Activated T-helper 9 cell treated with anti-CD3 and anti-CD28 coated beads, Interleukin-2, amount 50 U/mL, for 16 hours (primary cell): ENCODE measurements around the gene EPHA10.

Experiments
- DNase-seq: peaks from one replicate; pipeline ENCODE4 v3.0.0-alpha.2; 2020; ENCODE audit warnings: low read depth

Gene EPHA10

DNA sequence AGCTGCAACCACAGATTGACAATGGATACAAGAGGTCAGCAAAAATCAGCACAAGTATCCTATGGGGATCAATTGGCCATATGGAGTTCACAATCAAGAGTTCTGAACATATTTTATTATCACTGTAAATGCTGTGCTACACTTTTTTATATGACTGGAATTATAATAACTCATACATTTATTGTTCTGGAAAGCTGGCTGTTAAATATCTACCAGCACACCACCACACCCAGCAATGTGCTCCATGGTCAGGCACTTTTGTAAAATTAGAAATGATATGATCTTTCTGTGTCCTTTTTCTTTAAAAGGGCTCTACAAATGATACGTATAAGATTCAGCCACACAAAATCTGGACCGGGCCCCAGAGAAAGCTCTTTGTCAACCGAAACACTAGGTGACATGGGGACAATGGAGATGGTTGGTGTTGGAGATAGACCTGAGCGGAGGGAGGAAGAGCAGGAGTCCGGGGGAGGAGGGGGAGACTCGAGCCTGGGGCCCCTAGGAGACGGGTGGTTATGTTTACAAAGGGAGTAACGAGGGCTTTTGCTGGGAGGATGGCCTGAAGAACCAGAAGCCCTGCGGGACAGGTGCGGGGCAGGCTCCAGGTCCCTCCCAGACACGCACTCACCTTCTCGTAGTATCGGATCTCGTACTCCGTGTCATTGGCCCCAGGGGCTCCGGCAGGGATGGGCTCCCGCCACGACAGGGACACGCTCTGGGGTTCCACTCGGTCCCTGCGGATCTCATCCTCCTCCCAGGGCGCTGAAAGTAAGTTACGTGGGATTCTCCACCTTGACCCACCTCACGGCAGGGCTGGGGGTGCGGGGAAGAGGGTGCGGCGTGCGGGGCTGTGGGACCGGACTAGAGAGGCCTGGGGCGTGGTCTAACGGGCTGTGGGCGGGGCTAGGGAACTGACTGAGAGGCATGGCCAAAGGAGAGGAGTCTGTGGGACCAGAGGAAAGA lies 30.0 kb downstream of the EPHA10 start:
- DNase-seq, result no peak

DNA sequence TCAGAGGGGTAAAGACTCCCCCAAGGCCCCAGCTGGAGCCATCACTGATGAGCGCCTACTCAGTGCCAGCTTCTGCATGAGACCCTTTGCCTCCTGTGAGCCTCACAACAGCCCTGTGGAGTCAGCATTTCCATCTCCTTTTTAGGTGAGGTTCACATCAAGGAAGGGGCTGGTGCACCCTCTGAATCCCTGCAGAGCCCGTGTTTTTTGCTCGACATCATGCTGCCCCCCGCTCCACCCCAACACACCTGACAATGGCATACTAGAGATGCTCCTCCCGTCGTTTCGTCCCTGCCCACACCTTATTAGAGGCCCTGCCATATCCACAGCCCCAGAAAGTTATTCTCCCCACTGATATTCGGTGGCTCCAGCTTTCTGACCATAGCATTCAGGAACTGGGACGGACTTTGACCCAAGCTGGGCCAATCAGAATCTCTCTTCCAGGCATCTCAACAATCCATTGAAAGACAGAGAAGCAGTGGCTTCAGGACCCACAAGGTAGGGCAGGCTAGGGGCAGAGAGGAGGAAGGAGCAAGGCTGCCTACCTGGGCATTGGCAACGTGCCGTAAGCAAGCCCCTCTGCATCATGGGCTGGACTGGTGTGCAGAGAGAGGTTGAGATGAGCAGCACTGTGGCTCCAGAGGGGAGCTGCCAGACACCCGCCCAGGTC lies 32.7 kb downstream of the EPHA10 start:
- DNase-seq, result no peak

DNA sequence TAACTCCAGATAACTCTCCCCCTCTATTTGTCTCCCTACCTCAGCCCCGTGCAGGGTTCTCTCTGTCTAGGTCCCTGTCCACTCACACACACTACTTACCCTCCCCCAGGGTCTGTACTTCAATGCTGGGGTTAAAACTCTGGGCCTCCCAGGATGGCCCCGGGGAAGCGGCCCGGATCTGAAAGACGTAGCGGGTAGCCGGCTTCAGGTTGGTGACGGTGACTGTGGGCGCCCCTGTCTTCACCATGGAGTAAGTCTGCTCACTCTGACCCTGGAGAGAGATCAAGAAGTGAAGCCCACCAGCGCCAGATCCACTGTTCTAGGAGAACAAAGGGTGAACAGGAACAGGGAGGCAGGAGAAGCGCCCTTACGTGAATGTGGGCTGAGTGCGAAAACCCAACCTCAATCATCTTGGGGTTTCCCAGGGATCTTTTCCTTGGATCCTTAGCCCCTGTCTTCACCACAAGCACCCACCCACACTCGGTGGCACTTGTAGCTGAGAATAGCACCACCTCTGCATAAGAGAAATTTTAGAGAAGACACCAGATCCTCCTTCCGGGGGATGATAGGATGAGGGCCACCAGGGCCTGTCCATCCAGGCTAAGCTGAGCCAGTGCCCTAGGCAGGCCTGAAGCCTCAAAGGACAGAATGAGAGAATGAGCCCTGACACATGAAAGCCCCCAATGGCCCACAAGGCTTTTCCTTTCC lies 33.5 kb downstream of the EPHA10 start:
- no peak for DNase-seq

DNA sequence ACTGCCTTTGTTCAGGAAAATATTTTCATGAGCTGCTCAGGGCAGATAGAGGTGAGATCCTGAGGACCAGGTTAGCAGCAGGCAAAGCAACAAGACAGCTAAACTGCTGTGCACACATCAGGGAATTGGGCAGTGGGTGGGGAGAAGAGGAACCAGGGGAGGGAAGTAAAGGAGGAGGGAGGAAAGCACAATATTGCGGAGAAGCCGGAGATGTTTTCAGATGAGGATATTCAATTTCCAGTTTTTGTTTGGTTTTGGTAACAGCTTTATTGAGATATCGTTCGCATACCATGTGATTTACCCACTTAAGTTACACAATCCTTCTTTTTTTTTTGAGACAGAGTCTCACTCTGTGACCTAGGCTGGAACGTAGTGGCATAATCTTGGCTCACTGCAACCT lies 34.5 kb downstream of the EPHA10 start:
- no peak for DNase-seq

DNA sequence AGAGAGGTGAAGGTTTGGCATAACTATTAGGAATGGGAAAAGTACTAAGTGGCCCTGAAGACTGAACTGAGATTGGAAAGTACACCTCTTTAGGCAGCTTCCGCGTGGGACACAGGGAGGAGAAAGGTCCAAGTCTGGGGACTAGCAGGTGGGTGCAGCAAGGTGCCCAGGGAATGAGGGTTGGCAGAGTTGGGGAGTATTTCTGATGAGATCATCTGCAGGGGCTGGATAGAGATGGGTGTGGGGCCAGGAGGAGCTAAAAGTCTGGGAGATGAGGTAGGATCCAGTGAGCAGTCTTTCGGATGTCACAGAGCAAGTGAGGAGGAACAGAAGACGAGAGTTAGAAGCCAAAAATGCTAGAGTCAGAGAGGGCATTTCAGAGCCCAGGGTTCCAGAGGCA lies 36.5 kb downstream of the EPHA10 start:
- DNase-seq, result no peak

DNA sequence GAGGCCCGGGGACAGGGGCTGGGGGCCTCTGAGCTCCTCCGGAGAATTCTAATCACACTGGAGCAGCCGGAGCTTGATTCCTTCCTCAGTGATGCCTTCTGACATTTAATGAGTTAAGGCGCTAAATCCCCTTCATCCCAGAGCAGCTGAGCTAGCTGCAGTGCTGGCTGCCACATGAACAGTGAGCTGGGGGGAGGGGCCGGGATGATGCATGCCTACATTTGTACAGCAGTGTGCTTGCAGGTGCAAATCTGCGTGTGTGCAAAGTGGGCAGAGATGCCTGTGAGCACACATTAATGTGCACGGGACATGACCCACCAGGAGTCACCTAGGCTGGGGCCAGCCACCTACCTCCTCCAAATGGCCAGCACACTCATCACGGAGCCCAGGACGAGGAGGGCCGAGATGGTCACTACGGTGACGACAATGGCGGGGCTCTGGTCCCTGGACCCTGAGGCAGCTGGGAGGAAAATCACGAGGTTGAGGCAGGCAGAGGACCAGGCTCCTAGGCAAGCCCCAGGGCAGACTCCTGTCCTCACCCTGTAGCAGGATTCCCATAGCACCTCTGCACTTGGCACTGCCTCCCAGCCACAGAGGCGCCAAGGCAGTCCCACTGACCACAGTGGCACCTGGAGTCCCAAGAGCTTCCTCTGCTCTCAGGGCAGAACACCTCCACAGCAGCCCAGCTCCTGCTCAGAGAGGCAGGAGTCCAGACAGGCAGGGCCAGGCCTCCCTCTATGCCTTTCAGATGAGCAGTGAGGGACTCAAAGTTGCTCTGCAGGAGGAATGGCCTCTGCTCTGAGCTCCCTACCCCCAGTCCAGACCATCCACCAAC lies 38.0 kb downstream of the EPHA10 start:
- no peak for DNase-seq

DNA sequence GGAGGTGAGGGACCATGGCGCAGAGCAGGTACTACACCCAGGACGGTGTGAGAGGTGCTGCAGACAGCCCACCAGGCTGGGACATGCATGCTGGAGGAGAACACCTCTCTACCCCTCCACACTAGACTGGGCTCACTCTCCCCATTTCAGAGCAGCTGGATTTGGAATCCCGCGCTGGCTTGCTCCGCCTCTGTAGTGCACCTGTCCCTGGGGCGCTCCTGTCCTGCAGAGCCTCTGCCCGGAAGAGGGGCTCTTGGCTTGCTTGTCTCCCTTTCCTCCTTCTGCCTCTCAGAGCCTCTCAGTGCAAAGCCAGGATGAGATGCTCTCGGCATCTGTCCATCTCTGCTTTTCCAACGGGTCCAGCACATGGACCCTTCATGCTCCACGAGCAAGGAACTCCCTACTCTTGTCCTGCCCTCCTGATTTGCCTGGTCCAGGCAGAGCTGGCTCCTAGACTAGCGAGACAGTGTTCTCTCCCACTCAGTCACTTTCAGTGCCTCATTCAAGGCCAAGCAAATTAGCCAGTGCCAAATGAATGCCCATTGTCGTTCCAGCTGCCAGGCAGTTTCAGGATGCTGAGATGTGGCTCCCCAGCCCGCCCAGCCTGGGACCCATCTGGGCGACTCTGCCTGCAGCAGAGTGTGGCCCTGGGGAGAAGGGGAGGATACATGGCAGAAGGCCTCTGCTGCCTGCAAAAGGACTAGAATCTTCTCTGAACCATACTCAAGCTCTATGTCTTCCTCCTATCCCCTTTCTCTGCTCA lies 38.9 kb downstream of the EPHA10 start:
- no peak for DNase-seq

DNA sequence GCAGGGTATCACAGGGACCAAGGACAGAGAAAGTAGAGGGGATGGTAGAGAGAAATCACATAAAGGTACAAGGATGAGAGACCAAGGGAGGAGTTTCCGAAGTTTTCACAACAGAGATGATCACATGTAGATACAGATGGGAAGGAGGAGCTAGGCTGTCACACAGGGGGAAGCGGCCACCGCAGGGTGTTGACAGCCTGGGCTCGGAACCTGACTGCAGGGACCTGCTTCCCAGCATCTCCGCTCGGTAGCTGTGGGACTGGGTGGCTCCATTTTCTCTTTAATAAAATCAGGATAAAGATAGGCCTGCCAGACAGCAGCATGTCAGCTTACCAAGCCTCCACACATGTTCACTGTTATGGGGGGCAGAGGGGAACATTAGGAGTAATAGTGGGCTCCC lies 40.3 kb downstream of the EPHA10 start:
- no peak for DNase-seq

DNA sequence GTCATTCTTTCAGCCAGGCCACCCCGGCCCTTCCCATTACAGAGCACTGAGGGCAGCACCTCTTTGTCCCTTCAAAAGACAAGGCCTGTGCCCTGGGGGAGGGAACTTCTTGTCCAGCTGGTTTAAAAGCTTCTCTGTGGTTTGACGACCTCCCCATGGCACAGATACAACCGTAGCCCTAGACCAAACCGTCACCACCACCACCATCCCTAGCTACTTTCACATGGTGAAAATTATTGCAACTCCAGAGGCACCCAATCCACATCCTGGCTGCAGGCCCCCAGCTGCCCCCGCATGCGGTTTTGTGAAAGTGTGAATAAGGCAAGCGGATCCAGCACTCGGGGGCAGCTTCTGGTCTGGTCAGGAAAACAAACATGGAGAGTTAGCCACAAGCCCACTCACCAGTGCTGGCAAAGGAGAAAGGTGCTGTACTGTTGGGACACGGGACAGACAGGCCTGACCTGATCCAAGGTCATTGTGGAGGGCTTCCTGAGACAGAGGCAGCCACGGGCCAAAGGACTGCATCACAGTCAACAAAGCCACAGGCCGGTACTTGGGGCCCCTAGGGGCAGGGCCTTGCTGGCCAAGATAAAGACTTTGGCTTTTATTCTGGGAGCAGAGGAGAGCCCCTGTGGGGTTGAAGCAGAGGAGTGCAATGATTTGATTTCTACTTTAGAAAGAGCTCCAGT lies 41.4 kb downstream of the EPHA10 start:
- DNase-seq, result no peak

DNA sequence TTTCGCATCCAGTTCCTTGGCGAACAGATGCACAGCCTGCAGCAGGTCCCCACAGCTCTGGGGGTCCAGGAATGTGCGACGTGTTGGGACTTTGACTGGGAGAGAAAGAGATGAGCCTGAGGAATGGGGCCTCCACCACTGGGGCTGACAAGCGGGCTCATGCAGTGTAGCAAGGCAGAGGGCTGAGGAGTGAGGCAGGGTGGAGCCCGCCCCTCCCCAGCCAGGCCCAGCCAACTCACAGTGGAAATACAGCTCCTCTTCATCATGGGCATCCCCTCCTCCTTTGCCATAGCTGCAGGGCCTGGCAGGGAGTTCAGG lies 41.9 kb downstream of the EPHA10 start:
- no peak for DNase-seq

DNA sequence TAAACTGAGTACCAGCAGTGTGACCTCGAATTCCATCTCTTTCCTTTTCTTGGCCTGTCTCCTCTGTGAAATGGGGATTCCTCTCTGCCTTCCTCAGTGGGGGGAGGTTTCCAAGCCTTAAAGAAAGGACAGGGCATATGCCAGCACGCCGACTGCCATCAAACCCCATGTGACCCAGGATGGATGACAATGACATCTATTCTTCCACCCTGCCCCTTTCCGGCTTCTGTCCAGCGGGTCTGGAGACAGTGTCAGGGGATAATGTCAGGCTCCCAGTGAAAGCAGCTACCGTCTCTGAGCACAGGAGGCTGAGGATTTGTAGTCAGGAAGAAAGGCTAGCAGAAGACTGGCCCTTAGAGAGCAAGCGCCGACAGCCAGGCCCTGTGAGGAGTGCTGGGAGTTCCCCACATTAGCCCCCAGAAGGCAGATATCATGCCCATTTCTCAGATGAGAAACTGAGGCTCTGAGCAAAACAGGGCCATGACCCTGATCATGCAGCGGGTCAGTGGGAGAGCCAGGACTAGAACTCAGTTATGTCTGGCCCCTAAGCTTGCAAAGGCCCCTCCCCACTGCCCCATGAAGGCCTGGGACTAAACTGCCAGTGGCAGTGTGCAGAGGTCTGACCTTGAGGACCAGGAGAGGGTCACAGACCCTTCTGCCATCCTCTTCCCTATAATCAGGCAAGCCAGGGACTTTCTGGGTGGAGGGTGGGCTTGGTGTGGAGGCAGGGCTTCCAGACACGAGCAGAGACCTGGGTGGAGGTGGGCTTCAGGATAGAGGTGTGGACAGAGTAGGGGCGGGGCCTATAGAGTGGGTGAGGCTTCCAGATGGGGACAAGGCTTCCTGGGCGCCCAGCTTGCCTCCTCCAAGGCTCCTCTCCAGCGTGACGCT lies 42.5 kb downstream of the EPHA10 start:
- no peak for DNase-seq

DNA sequence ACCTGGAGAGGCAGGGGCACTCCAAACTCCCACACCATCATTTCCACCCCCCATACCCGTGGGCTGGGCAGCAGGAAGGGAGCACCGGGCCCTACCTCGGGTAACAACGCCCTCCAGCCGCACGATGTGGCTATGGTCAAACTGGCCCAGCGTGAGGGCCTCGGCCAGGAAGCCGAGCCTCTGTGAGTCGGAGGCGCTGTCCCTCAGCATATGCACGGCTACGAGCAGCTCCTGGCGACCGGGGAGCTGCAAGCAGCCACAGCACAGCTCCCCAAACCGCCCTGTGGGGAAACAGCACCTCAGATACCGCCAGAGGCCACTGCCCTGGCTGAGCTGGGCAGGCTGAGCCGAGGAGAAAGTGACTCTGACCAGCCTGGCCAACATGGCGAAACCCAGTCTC lies 43.4 kb downstream of the EPHA10 start:
- no peak for DNase-seq

DNA sequence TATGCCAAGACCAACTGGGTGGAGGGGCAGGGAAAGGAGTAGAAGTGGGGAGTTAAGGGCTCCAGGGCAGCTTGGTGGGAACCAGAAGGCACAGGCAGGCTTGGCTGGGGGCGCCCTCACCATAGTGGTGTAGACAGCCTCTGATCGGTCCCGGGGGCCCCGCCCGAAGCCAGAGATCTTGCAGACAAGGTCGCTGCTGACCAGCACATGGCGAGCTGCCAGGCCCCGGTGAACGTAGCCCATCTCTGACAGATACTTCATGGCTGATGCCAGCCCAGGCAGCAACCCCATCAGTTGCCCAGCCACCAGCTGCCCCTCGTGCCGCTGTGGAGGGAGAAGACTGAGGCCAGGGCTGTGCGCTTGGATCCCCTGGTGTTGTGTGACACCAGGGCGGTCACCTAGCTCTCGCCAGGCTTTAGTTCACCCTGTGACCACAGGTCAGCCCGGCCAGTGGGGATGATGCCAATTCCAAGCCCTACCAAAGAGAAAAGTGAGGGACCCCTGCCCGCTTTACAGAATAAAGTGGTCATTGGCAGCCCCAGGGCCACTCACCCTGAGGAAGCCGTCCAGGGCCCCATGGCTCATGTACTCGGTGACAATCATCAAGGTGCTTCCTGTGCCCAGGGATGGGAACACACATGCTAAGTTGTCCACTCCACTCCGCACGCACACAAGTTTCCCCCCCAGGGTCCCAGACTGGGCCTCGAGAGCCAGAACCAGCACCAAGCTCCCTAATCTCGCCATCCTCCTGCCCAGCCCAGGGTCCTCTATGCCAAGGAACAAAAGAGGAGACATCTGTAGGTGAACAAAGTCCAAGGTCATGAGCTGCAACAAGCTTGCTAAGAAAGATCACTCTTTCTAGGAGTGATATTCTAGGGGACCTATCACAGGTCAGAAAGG lies 44.4 kb downstream of the EPHA10 start:
- no peak for DNase-seq

DNA sequence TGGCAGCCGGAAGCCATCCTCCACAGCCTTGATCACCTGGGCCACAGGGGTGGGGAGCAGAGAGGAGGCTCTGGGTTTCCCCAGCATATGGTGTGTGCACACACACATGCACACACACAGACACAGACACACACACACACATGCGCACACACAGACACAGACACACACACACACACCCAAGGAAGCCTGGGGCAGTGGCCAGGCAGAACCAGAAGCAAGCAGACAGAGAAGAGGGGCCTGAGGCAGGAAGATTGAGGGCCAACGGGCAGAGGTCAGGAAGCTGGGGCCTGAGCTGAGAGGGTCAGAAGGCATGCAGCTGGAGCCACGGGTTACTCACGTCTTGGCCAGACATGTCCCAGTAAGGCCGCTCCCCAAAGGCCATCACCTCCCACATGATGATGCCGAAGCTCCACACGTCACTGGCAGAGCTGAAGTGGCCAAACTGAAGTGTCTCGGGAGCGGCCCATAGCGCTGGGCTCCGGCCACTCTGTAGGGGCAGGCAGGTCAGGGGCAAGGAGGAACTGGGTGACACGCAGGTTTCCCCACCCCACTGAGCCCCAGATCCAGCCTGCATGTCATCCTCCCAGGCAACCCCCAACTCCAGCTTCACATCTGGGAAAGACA lies 45.2 kb downstream of the EPHA10 start:
- no peak for DNase-seq

DNA sequence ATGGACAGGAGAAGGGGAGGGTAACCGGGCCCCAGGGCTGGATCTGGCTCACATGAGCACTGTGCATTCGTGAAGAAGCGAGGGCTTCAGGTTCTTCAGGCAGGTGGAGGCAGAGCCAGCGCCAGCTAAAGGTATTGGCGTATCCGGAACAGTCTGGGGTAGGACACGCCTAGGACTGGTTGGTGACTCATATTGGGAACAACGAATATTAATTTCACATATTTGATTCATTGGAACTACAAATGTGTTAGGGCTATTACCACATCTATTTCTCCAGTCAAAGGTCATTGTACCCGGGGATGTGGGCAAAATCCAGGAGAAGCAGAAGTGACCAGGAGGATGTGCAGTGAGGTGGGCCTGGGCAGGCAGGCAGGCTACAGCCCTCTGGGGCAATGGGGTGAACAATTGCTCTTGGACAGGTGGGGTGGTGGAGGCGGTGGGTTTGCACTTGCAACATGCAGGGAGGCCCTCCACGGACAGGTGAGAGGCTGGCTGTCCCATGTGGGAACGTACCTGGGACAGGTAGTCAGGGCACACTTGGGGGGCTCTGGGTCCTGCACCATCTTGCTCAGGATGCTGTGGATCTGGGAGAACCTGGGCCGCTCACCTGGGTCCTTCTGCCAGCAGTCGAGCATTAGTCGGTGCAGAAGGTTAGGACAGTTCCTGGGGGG lies 45.9 kb downstream of the EPHA10 start:
- no peak for DNase-seq

DNA sequence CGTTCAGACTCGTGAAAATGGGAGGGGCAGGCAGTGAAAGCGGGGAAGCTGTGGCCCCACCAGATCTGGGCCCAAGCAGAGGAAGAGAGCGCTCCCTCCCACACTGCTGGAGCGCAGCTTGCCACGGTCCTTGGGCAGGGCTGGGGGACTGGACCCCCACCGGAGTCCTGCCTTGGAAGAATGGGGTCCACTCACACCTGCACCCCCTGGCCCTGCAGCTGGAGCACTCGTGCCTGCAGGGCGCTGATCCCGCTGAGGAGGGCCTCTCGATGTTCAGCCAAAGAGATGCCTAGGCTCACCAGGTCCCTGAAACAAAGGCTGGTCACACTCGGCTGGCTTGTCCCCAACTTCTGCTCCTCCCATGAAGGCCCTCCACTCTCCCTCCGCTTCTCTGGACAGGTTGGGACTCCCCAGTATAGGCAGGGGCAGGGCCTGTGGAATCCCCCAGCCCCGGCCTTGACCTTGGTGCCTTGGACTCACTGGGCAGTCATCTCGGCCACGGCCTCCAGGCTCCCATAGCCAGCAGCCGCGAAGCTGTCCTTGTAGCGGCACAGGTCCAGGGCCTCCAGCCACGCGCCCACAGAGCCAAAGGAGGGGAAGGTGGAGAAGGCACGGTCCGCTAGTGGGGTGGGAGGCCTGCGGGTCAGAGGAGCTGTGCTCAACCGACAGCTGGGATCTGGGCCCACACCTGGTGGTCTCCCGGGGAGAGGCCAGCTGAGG lies 46.6 kb downstream of the EPHA10 start:
- DNase-seq, result no peak

DNA sequence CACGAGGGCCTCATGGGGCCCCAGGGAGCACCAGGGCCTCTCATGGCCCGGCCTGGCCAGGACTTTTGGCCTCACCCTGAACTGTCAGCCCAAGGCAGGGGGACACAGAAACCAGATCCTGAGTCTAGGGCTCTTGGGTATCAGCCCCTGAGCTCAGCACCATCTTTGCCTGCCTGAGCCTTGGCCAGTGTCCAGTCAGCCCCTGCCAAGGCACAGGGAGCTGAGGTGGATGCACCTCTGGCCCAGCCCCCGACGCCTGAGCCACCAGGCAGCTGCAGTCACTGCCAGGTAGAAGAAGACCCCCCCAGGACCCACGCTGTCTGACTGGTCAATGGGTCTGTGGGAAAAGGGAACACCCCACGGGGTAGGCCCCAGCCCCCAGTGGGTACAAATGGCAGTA lies 47.3 kb downstream of the EPHA10 start:
- no peak for DNase-seq
